GM20000 (cell line): ENCODE data around the gene CHAF1B.
"Not testable (repeated sequence)": the region's sequence is repeated elsewhere in the genome, so short reads cannot be mapped to it uniquely, and the experiment has no call there.

Source experiments
- DNase-seq: peaks from one replicate; pipeline ENCODE4 v3.0.0; 2012; ENCODE audit warnings: low spot score
- CTCF ChIP-seq: IDR thresholded peaks from 2 replicates; pipeline ENCODE4 v1.5.1; 2012; ENCODE audit warnings: mild to moderate bottlenecking, control low read depth; ENCODE audit errors: extremely low read depth, missing control alignments

The CHAF1B gene

GRCh38 chr21:36395353-36396111 is 10.3 kb downstream of the CHAF1B start:
- no peak for TF ChIP-seq CTCF
- DNase-seq = no peak

- DNase-seq = no peak
- no peak for TF ChIP-seq CTCF
Measured at GRCh38 chr21:36396325-36396724, 11.1 kb downstream of the CHAF1B start.

GRCh38 chr21:36396971-36397370 is 11.8 kb downstream of the CHAF1B start:
- TF ChIP-seq CTCF = no peak
- DNase-seq = no peak

GRCh38 chr21:36397606-36398005 is 12.4 kb downstream of the CHAF1B start:
- no peak for DNase-seq
- no peak for TF ChIP-seq CTCF

- DNase-seq = not testable (repeated sequence)
Measured at GRCh38 chr21:36399736-36400135, 14.5 kb downstream of the CHAF1B start.

GRCh38 chr21:36400719-36401118 is 15.5 kb downstream of the CHAF1B start:
- no peak for DNase-seq
- no peak for TF ChIP-seq CTCF

GRCh38 chr21:36402339-36402738 is 17.1 kb downstream of the CHAF1B start:
- DNase-seq = no peak

More at GRCh38 chr21:36402339-36402738, 17.1 kb downstream of the CHAF1B start:
- no peak for TF ChIP-seq CTCF
